ENCODE measurements around the gene KIF19.
"Not testable (repeated sequence)": the region's sequence is repeated elsewhere in the genome, so short reads cannot be mapped to it uniquely, and the experiment has no call there.

The KIF19 gene

GRCh38 chr17:74404789-74405188 lies 78.8 kb downstream of the KIF19 start:
- TF ChIP-seq CTCF (IDR thresholded peaks at IDR 0.05; ENCODE audit: unreplicated experiment in 3 of 3) = no peak
- no peak overlapping the region for H3K4me3 Mint-ChIP-seq
- no peaks in the 10 kb centered on the region for H3K27me3 Mint-ChIP-seq (ENCODE audit: low read depth)
- no peaks in the 10 kb centered on the region for H3K36me3 Mint-ChIP-seq (ENCODE audit: low read depth)
- no peaks in the 10 kb centered on the region for H3K9me3 Mint-ChIP-seq
- no peak overlapping the region for H3K27ac Mint-ChIP-seq
- H3K4me1 Mint-ChIP-seq = no peaks in the 10 kb centered on the region

GRCh38 chr17:74405311-74405710 lies 79.3 kb downstream of the KIF19 start:
- not testable (repeated sequence) for H3K9me3 Mint-ChIP-seq; H3K4me1 Mint-ChIP-seq; H3K27me3 Mint-ChIP-seq (ENCODE audit: low read depth); H3K27ac Mint-ChIP-seq; H3K36me3 Mint-ChIP-seq (ENCODE audit: low read depth); H3K4me3 Mint-ChIP-seq

All from nephron (organoid).